Measurements from ENCODE around the gene HDAC9. TPM values are rescaled to one million over a fixed set of nuclear protein-coding genes. Genes with fewer than 3 reads are reported as not detected.

The HDAC9 gene
- total RNA-seq, 4 donors from 2014 or later = 51.2 to 194 (median 106) TPM

- TF ChIP-seq CTCF (IDR thresholded peaks at IDR 0.05) (no peak), POLR2A (IDR thresholded peaks at IDR 0.05) (no peak), EP300 (IDR thresholded peaks at IDR 0.05) (no peak), POLR2AphosphoS5 (IDR thresholded peaks at IDR 0.05) (no peak)
- no peak overlapping the region for H3K4me3 ChIP-seq
- no peaks in the 10 kb centered on the region for H3K36me3 ChIP-seq
- no peak for ATAC-seq
- WGBS, 2 donors (ENCODE audit: low coverage in 1 of 2) = 88 to 89% methylated on average over 4 of the region's 4 CpGs
- H3K27ac ChIP-seq = no peak overlapping the region
- no peaks in the 10 kb centered on the region for H3K27me3 ChIP-seq
- no peaks in the 10 kb centered on the region for H3K9me3 ChIP-seq
- H3K4me1 ChIP-seq = no peaks in the 10 kb centered on the region
Observed at GRCh38 chr7:19000410-19000809, 504.9 kb downstream of the HDAC9 start.

- Histone ChIP-seq H3K4me1 (no peaks in the 10 kb centered on the region), H3K27me3 (no peaks in the 10 kb centered on the region), H3K36me3 (no peaks in the 10 kb centered on the region), H3K9me3 (no peaks in the 10 kb centered on the region), H3K27ac (no peak overlapping the region), H3K4me3 (no peak overlapping the region)
- 16 to 75% methylated on average over 1 of the region's 1 CpG for WGBS, 2 donors (ENCODE audit: low coverage in 1 of 2)
- no peak for ATAC-seq
- TF ChIP-seq POLR2A (IDR thresholded peaks at IDR 0.05) (no peak), CTCF (IDR thresholded peaks at IDR 0.05) (no peak), POLR2AphosphoS5 (IDR thresholded peaks at IDR 0.05) (no peak), EP300 (IDR thresholded peaks at IDR 0.05) (no peak)
Observed at GRCh38 chr7:19001854-19002253, 506.3 kb downstream of the HDAC9 start.

GRCh38 chr7:19009241-19009935, 513.8 kb downstream of the HDAC9 start:
- Histone ChIP-seq H3K36me3 (no peaks in the 10 kb centered on the region), H3K9me3 (no peaks in the 10 kb centered on the region), H3K4me3 (no peak overlapping the region), H3K27ac (no peak overlapping the region), H3K4me1 (no peaks in the 10 kb centered on the region), H3K27me3 (no peaks in the 10 kb centered on the region)
- ATAC-seq = no peak
- 54 to 56% methylated on average over 5 of the region's 5 CpGs for WGBS, 2 donors (ENCODE audit: low coverage in 1 of 2)
- TF ChIP-seq POLR2A (IDR thresholded peaks at IDR 0.05) (no peak), EP300 (IDR thresholded peaks at IDR 0.05) (no peak), CTCF (IDR thresholded peaks at IDR 0.05) (no peak), POLR2AphosphoS5 (IDR thresholded peaks at IDR 0.05) (no peak)

- Histone ChIP-seq H3K36me3 (no peaks in the 10 kb centered on the region), H3K27ac (no peak overlapping the region), H3K9me3 (no peaks in the 10 kb centered on the region), H3K4me1 (no peaks in the 10 kb centered on the region), H3K4me3 (no peak overlapping the region), H3K27me3 (no peaks in the 10 kb centered on the region)
- TF ChIP-seq CTCF (IDR thresholded peaks at IDR 0.05) (no peak), POLR2AphosphoS5 (IDR thresholded peaks at IDR 0.05) (no peak), EP300 (IDR thresholded peaks at IDR 0.05) (no peak), POLR2A (IDR thresholded peaks at IDR 0.05) (no peak)
- no peak for ATAC-seq
Observed at GRCh38 chr7:19009936-19010280, 514.4 kb downstream of the HDAC9 start.

- TF ChIP-seq CTCF (IDR thresholded peaks at IDR 0.05) = no peak
- TF ChIP-seq POLR2A (IDR thresholded peaks at IDR 0.05) = no peak
- no peak for TF ChIP-seq EP300 (IDR thresholded peaks at IDR 0.05)
- no peak for TF ChIP-seq POLR2AphosphoS5 (IDR thresholded peaks at IDR 0.05)
- WGBS, 2 donors (ENCODE audit: low coverage in 1 of 2) = 78 to 84% methylated on average over 4 to 7 of the region's 7 CpGs
- Histone ChIP-seq H3K36me3 (no peaks in the 10 kb centered on the region), H3K27ac (no peak overlapping the region), H3K9me3 (peaks cover 0 to 5% (median 0%) of the 10 kb centered on the region in 3 donors), H3K27me3 (no peaks in the 10 kb centered on the region), H3K4me1 (no peaks in the 10 kb centered on the region), H3K4me3 (no peak overlapping the region)
- ATAC-seq = no peak
Observed at GRCh38 chr7:19011212-19011611, 515.7 kb downstream of the HDAC9 start.

All from gastroesophageal sphincter (tissue), 4 donors.